SU-DHL-6 (cell line): ENCODE measurements around the gene LRRC72.

Experiments
- EZH2phosphoT487 ChIP-seq: fragments of 200-600 bp; sonication (generic), shearing (Covaris generic); conservative IDR thresholded peaks from 2 replicates; pipeline ENCODE4 v1.6.1; 2018; ENCODE audit warnings: mild to moderate bottlenecking, antibody characterized with exemption, low read length, moderate library complexity, mixed read lengths
- TF ChIP-seq, protein P1 (sequence below): fragments of 200-600 bp; sonication (generic); IDR thresholded peaks from one replicate; pipeline ENCODE4 v1.5.1; 2017; ENCODE audit warnings: antibody characterized with exemption, mild to moderate bottlenecking, low read length, moderate library complexity; ENCODE audit not compliant: insufficient read depth, poor library complexity, severe bottlenecking

DNA sequence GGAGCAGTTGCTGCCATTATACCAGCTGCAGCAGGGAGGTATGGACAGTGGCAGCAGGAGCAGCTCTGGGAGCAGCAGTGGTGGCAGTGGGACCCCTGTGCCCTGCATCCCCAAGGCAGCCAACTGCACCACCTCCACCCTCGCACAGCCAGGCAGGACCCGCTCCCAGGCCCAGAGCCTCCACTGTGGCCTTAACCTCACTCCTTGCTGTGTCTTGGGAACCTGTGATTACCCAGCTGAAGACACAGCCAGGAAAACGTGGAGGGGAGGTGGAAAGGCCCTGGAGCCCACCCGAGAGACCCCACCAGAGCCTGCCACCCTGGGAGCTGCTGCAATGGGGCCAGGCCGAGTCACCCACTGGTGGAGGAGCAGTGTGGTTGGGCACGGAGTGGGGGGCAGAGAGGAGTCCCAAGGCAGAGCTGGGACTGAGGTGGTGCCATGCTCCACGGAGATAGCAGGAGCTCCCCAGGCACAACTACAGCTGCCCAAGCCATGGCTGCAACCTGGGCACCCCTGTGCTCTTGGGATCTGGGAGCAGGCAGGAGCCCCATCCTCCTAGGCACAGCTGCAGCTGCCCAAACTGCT is 20.4 kb downstream of the LRRC72 start:
- no peak for TF ChIP-seq EZH2phosphoT487
- TF ChIP-seq, protein P1, sequence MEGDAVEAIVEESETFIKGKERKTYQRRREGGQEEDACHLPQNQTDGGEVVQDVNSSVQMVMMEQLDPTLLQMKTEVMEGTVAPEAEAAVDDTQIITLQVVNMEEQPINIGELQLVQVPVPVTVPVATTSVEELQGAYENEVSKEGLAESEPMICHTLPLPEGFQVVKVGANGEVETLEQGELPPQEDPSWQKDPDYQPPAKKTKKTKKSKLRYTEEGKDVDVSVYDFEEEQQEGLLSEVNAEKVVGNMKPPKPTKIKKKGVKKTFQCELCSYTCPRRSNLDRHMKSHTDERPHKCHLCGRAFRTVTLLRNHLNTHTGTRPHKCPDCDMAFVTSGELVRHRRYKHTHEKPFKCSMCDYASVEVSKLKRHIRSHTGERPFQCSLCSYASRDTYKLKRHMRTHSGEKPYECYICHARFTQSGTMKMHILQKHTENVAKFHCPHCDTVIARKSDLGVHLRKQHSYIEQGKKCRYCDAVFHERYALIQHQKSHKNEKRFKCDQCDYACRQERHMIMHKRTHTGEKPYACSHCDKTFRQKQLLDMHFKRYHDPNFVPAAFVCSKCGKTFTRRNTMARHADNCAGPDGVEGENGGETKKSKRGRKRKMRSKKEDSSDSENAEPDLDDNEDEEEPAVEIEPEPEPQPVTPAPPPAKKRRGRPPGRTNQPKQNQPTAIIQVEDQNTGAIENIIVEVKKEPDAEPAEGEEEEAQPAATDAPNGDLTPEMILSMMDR, result no peak
